GM12878 (cell line): Measurements from ENCODE around the gene SNAPC3. TPM values are rescaled to one million over a fixed set of nuclear protein-coding genes. Genes with fewer than 3 reads are reported as not detected.

Experiments used
- ATAC-seq: fragments of 200-7000 bp; cut with Tn5 transposase; 3 replicates; pipeline ENCODE4 v1.9.1; 2020; ENCODE audit warnings: mild to moderate bottlenecking, moderate library complexity
- BruUV-seq: library from RNA; stranded (reverse); fragments of 400-500 nt; replicated peaks from 2 replicates; lab custom pipeline; 2021; lab: Mats Ljungman, UMichigan
- CTCF ChIA-PET: fragments of 300-600 bp; sonication (Branson Sonifier 250); formaldehyde crosslinking; extraction: SDS; loops from one replicate; lab custom pipeline; 2021; ENCODE audit warnings: inconsistent platforms; lab: Yijun Ruan, JAX
- POLR2A ChIA-PET: fragments of 350-600 bp; formaldehyde crosslinking; extraction: SDS; loops from one replicate; lab custom pipeline; 2021; ENCODE audit warnings: inconsistent platforms; lab: Charles Lee
- RAD21 ChIA-PET: fragments of 300-600 bp; sonication (Branson Sonifier 250); formaldehyde crosslinking; loops from one replicate; lab custom pipeline; 2023; ENCODE audit warnings: antibody characterized with exemption; ENCODE audit not compliant: unreplicated experiment; lab: Charles Lee
- SMC1A ChIA-PET: fragments of 300-600 bp; sonication (Branson Sonifier 250); formaldehyde crosslinking; loops from one replicate; lab custom pipeline; 2023; ENCODE audit not compliant: unreplicated experiment, uncharacterized antibody; lab: Charles Lee
- DNase-seq: peaks from one replicate; pipeline ENCODE4 v3.0.0-alpha.2; 2011; ENCODE audit warnings: low read depth, low spot score
- FAIRE-seq: peaks from 3 replicates; lab custom pipeline; 2011; peaks lifted over from hg19 to GRCh38; lab: Jason Lieb, UNC
- H2AFZ ChIP-seq: 2 replicates; pipeline ENCODE4 v1.6.0; 2011; ENCODE audit warnings: low read depth, low read length, control low read depth; ENCODE audit not compliant: control insufficient read depth
- H3K27ac ChIP-seq: 2 replicates; pipeline ENCODE4 v1.5.1; 2011; ENCODE audit warnings: control low read depth; ENCODE audit not compliant: control insufficient read depth, insufficient read depth
- H3K27me3 ChIP-seq, 2 experiments: replicated peaks in 1 of 2; 2 replicates each; pipeline versions ENCODE4 v1.6.0 to v1.6.1; 2011; ENCODE audit warnings: low read length in 1 of 2; ENCODE audit not compliant: control insufficient read depth in 2 of 2, insufficient read depth in 2 of 2
- H3K36me3 ChIP-seq, 2 experiments: 2 replicates each; pipeline ENCODE4 v1.5.1; 2011; ENCODE audit warnings: low read length in 1 of 2; ENCODE audit not compliant: control insufficient read depth in 2 of 2, insufficient read depth in 2 of 2
- H3K4me1 ChIP-seq: 2 replicates; pipeline ENCODE4 v1.6.1; 2011; ENCODE audit warnings: mild to moderate bottlenecking, low read length, moderate library complexity, mixed read lengths; ENCODE audit not compliant: control insufficient read depth, insufficient read depth
- H3K4me2 ChIP-seq: 2 replicates; pipeline ENCODE4 v1.6.0; 2011; ENCODE audit warnings: control low read depth; ENCODE audit not compliant: control insufficient read depth, insufficient read depth
- H3K4me3 ChIP-seq: fragments of 200-600 bp; sonication (generic); 2 replicates; pipeline ENCODE4 v1.5.1; 2016
- H3K79me2 ChIP-seq: 2 replicates; pipeline ENCODE4 v1.6.0; 2011; ENCODE audit warnings: low read length; ENCODE audit not compliant: control insufficient read depth, insufficient read depth
- H3K9ac ChIP-seq: 2 replicates; pipeline ENCODE4 v1.8.0; 2011; ENCODE audit warnings: low read length, control low read depth, mixed read lengths; ENCODE audit not compliant: control insufficient read depth, insufficient read depth
- H3K9me3 ChIP-seq: replicated peaks from 3 replicates; pipeline ENCODE4 v1.5.1; 2011; ENCODE audit warnings: mild to moderate bottlenecking, low read length; ENCODE audit not compliant: control insufficient read depth, insufficient read depth
- H4K20me1 ChIP-seq: 2 replicates; pipeline ENCODE4 v1.6.0; 2011; ENCODE audit not compliant: control insufficient read depth, insufficient read depth
- CBFB ChIP-seq: IDR thresholded peaks from 2 replicates; pipeline ENCODE4 v1.6.1; 2016; ENCODE audit warnings: antibody characterized with exemption, low read depth
- CEBPB ChIP-seq, 2 experiments: fragments of 150-350 bp in 1 of 2; IDR thresholded peaks; 2 replicates each; pipeline ENCODE4 v1.6.1; 2012 to 2014; ENCODE audit warnings: low read depth in 2 of 2, low read length in 2 of 2, borderline replicate concordance in 1 of 2, inconsistent platforms in 1 of 2
- GATAD2B ChIP-seq: fragments of 450-650 bp; conservative IDR thresholded peaks from 2 replicates; pipeline ENCODE4 v1.6.1; 2017; ENCODE audit warnings: low read depth, mild to moderate bottlenecking, moderate library complexity
- SMAD5 ChIP-seq: IDR thresholded peaks from 2 replicates; pipeline ENCODE4 v1.6.1; 2016; ENCODE audit warnings: antibody characterized with exemption, low read depth
- ZNF207 ChIP-seq: fragments of 450-650 bp; IDR thresholded peaks from 2 replicates; pipeline ENCODE4 v1.6.1; 2014; ENCODE audit warnings: antibody characterized with exemption, mild to moderate bottlenecking, borderline replicate concordance
- WGBS: methylation state at CpG from one replicate; pipeline ENCODE4 v1.1.6; 2016; ENCODE audit warnings: low lambda C conversion rate; ENCODE audit not compliant: insufficient replicate concordance, insufficient coverage; ENCODE audit errors: missing lambda C conversion rate; 5-methylcytosine and 5-hydroxymethylcytosine counted together
- in situ Hi-C: fragments of 300-500 bp; cut with MboI; formaldehyde crosslinking; loops from 9 replicates; pipeline ENCODE4 v1.14.3; 2018; ENCODE audit warnings: mixed read lengths
- intact Hi-C: fragments of 100-400 bp; cut with micrococcal nuclease; formaldehyde crosslinking; loops from one replicate; pipeline ENCODE4 v1.14.2; 2022; ENCODE audit not compliant: unreplicated experiment
- polyA plus RNA-seq, 11 experiments: library from polyadenylated mRNA; depleted of rRNA in 4 of 11; unstranded in 6 of 11; stranded (reverse) in 5 of 11; fragments of >200 nt; fragmentation: Nextera tagmentation in 4 of 11; fragmentation: Illumina TruSeq in 1 of 11; extraction: Ambion mirVana in 4 of 11; extraction: Trizol in 1 of 11; gene quantifications; 1 replicate in 1 of 11; 2 replicates in 10 of 11; pipeline versions ENCODE4 v1.2.1 to v1.2.3, GENCODE V29; 2011 to 2016; ENCODE audit warnings: inconsistent platforms in 2 of 11, missing spikeins in 2 of 11, low read depth in 1 of 11
- total RNA-seq, 4 experiments: library from RNA; depleted of rRNA in 3 of 4; stranded (reverse); fragments of >200 nt in 3 of 4; fragmentation: Illumina TruSeq in 1 of 4; extraction: Trizol in 1 of 4; gene quantifications; 2 replicates each; pipeline versions ENCODE4 v1.2.1 to v1.2.3, GENCODE V29; 2013 to 2021

SNAPC3 gene
- total and polyA plus RNA-seq, 10 of the 15 experiments (the other 5 are each of a cell fraction or from before 2014, with no cell fraction given): 5.7 to 47.4 (median 24.6) TPM

- TF ChIP-seq ZNF207: no peak
- TF ChIP-seq, all 136 proteins: peak for 0
These were observed 59.5 kb downstream of the SNAPC3 start (continued) for GRCh38 chr9:15482146-15482545.

GRCh38 chr9:15484802-15485201 is 62.1 kb downstream of the SNAPC3 start:
- H3K79me2 ChIP-seq: no peaks in the 10 kb centered on the region; the same call in 1 of the 2 replicates
- POLR2A ChIA-PET: interaction anchor here (0.7 to 1.1 kb wide), 3 partner anchors 46 to 328 kb away, joined by 4 to 5 read pairs (median 4); no protein-coding TSS in a partner anchor
- 58% methylated on average over 6 of the region's 6 CpGs for WGBS
- H3K4me2 ChIP-seq: no peak overlapping the region
- H3K27ac ChIP-seq: no peak overlapping the region
- FAIRE-seq (no peak), DNase-seq (no peak), ATAC-seq (peak; percentile 63)
- H3K36me3 ChIP-seq: peaks cover 3 to 20% of the 10 kb centered on the region in 2 experiments; a peak in 3 of 4 replicates
- no peaks in the 10 kb centered on the region for H3K4me1 ChIP-seq
- CTCF ChIA-PET: interaction anchor here (1.0 to 1.6 kb wide), 4 partner anchors 11 to 122 kb away, joined by 3 to 7 read pairs (median 4); no protein-coding TSS in a partner anchor
- H3K27me3 ChIP-seq: no peaks in the 10 kb centered on the region
- SMC1A ChIA-PET: interaction anchor here (1.2 to 5.5 kb wide), 4 partner anchors 13 to 122 kb away, joined by 3 to 29 read pairs (median 8); no protein-coding TSS in a partner anchor
- no peaks in the 10 kb centered on the region for H4K20me1 ChIP-seq
- no TSS peak for BruUV-seq
- intact Hi-C loops (loop anchor here (1.0 to 5.0 kb wide), 2 partner anchors 47 to 123 kb away; no protein-coding TSS in a partner anchor), in situ Hi-C loops (no loop called here)
- no peak overlapping the region for H3K9ac ChIP-seq
- RAD21 ChIA-PET: interaction anchor here (0.6 to 0.8 kb wide), 2 partner anchors 11 to 49 kb away, joined by 3 read pairs; no protein-coding TSS in a partner anchor
- H3K4me3 ChIP-seq: no peak overlapping the region
- H3K9me3 ChIP-seq: no peaks in the 10 kb centered on the region
- no peak overlapping the region for H2AFZ ChIP-seq
- no peak for TF ChIP-seq SMAD5
- TF ChIP-seq GATAD2B: no peak
- no peak for TF ChIP-seq CBFB
- TF ChIP-seq CEBPB (IDR thresholded peaks at IDR 0.05; ENCODE audit: borderline replicate concordance in 1 of 2, low read depth in 2 of 2, low read length in 2 of 2): no peak
